CD4-positive, alpha-beta T cell treated with Interleukin-4 for 4 hours (primary cell): Measurements from ENCODE around the gene AEBP2.
"Not testable (repeated sequence)": the region's sequence is repeated elsewhere in the genome, so short reads cannot be mapped to it uniquely, and the experiment has no call there.

Experiments
- DNase-seq: peaks from one replicate; pipeline ENCODE4 v3.0.0-alpha.2; 2020

Gene AEBP2

GRCh38 chr12:19458733-19459132 is 19.4 kb downstream of the AEBP2 start:
- DNase-seq, result no peak

DNA sequence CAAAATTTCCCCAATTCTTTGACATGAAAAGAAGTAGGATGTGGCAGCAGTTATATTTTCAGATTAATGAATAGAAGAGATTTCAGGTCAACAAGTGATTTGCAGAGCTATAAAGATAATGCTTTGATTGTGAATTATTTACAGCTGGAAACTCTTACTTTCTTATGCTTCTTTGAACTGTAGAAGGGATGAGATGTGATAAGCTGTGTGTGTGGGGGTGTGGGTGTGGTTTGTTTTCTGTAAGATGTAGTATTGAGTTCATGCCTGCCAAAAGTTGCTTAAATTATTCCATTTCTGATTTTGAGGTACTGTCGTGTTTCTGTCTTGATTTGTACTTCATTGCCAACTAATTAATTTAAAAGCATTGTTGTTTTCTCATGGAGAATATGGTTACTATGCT is 22.7 kb downstream of the AEBP2 start:
- no peak for DNase-seq

- no peak for DNase-seq
These were observed 23.1 kb downstream of the AEBP2 start for GRCh38 chr12:19462406-19462805.

GRCh38 chr12:19464192-19464580 is 24.9 kb downstream of the AEBP2 start:
- DNase-seq, result no peak

- no peak for DNase-seq
These were observed 26.4 kb downstream of the AEBP2 start for GRCh38 chr12:19465711-19466110.

DNA sequence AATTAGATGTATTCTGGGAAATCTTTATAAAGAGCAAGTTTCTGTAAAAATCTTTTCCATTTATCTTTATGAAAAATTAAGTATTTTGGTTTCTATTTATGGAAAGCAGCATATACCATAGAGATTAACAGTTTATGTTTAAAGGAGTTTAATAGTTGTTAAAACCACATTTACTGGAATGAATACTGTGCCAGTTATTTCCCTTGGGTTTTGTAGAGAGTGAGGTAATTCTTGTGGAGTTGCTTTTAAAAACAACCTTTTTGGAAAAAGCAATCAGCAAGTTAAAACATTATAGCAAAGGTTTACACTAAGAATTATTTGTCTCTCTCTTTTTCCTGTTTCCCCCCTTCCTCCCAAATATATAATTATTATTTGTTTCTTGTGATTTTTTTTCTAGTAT is 34.9 kb downstream of the AEBP2 start:
- no peak for DNase-seq

DNA sequence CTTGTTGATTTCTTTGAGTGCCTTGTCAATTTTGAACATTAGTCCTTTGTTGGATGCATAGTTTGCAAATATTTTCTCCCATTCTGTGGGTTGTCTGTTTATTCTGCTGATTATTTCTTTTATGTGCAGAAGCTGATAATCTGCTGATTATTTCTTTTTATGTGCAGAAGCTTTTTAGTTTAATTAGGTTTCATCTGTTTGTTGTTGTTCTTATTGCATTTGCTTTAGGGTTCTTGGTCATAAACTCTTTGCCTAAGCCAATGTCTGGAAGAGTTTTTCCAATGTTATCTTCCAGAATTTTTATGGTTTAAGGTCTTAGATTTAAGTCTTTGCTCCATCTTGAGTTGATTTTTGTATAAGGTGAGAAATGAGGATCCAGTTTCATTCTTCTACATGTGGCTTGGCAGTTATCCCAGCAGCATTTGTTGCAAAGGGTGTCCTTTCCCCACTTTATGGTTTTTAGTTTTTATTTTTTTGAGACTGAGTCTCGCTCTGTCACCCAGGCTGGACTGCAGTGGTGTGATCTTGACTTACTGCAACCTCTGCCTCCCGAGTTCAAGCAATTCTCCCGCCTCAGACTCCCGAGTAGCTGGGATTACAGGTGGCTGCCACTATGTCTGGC is 36.7 kb downstream of the AEBP2 start:
- DNase-seq, result not testable (repeated sequence)

DNA sequence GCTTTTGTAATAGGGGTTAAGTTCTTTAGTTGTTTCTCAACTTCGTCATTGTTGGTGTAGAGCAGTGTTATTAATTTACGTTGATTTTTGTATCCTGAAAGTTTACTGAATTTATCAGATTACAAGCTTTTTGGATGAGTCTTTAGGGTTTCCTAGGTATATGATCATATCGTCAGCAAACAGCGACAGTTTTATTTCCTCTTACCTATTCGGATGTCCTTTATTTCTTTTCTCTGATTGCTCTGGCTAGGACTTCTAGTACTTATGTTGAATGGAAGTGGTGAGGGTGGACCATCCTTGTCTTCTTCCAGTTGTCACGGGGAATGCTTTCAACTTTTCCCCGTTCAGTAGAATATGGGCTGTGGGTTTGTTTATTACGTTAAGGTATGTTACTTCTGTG is 37.8 kb downstream of the AEBP2 start:
- no peak for DNase-seq

GRCh38 chr12:19480459-19480858 is 41.2 kb downstream of the AEBP2 start:
- no peak for DNase-seq

GRCh38 chr12:19482036-19482435 is 42.7 kb downstream of the AEBP2 start:
- no peak for DNase-seq

- peak; percentile 44 for DNase-seq
These were observed 43.3 kb downstream of the AEBP2 start for GRCh38 chr12:19482551-19483109.

- DNase-seq, result no peak
These were observed 44.4 kb downstream of the AEBP2 start for GRCh38 chr12:19483727-19484126.

DNA sequence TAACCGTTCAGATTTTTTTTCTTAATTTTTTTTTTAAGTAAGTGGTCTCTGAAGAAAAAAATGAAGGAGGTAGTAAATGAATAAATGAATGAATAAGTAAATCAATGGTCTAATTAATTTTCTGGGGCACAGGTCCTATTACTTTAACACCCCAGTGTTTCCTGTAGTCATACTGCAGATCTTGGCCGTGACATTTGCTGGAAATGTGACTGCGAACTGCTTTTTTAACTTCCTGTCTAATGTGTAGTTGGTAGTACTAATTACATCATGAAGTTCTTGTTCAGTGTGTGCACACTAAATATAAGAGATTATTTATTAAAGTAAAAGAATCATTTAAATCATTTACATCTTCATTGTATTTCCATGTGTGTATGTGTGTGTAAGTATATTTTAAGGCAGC is 45.4 kb downstream of the AEBP2 start:
- peak; percentile 32 for DNase-seq

GRCh38 chr12:19485240-19485639 is 45.9 kb downstream of the AEBP2 start:
- DNase-seq, result no peak

DNA sequence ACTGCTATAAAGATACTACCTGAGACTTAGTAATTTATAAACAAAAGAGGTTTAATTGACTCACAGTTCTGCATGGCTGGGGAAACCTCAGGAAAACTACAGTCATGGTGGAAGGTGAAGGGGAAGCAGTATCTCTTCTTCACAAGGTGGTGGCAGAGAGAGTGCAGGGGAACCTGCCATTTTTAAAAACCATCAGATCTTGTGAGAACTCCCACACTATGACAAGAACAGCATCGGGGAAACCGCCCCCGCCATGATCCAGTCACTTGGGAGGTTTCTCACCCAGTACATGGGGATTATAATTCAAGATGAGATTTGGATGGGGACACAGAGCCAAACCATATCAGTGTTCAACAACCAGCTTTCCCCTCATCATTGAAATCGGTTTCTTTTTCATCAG is 49.9 kb downstream of the AEBP2 start:
- DNase-seq, result no peak

- DNase-seq, result no peak
These were observed 51.6 kb downstream of the AEBP2 start for GRCh38 chr12:19490908-19491307.

DNA sequence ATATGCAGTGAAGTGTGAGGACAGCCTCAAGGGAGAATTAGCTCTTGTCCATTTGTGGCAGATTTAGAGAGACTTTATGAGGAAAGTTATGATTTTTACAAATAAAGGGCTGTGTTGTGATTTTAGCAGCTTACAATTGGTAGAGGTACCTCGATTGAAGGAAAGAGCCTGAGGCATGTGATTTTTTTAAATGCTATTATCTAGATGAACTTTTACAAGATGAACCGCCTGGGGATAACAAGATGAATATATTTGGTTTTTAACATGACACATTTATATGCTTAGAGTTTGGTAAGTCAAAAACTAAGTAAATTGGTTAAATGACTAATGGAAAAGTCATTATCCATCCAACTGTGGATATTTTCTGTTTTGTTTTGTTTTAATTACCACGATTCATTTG is 52.6 kb downstream of the AEBP2 start:
- DNase-seq, result no peak

GRCh38 chr12:19496219-19496878 is 57.1 kb downstream of the AEBP2 start:
- DNase-seq, result no peak

- no peak for DNase-seq
These were observed 58.8 kb downstream of the AEBP2 start for GRCh38 chr12:19498099-19498498.

GRCh38 chr12:19499030-19499429 is 59.7 kb downstream of the AEBP2 start:
- DNase-seq, result no peak

GRCh38 chr12:19506497-19506896 is 67.2 kb downstream of the AEBP2 start:
- no peak for DNase-seq

GRCh38 chr12:19507823-19508222 is 68.5 kb downstream of the AEBP2 start:
- DNase-seq, result no peak

GRCh38 chr12:19510461-19510860 is 71.2 kb downstream of the AEBP2 start:
- DNase-seq, result no peak

DNA sequence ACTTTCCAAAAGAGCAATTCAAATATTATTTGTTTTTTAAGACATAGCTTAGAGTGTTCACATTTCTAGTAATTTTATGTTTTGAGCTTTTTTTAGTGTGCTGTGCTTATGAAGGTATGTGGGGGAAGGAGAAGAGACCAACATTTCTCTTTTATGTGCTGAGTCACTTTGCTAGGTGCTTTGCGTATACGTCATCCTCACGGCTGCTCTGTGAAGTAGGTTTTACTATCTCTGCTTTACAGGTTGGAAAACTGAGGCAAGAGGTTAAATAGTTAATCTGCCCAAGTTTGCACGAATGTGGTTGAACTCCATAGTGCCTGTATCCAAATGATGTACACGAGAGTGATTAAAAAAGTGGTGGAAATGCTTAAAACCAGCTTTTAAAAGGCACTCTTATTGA is 75.9 kb downstream of the AEBP2 start:
- DNase-seq, result no peak

GRCh38 chr12:19517583-19517982 is 78.3 kb downstream of the AEBP2 start:
- DNase-seq, result no peak
